ACHN (cell line): ENCODE measurements around the gene CD70.
"Not testable (repeated sequence)": the region's sequence is repeated elsewhere in the genome, so short reads cannot be mapped to it uniquely, and the experiment has no call there.

Experiments
- DNase-seq: peaks from one replicate; pipeline ENCODE4 v3.0.0-alpha.2; 2015
- in situ Hi-C: cut with HindIII; loops from 2 replicates; pipeline ENCODE4 v1.10.0; 2017; ENCODE audit warnings: low sequenced_read_pairs, low pct_ligation_motif_present, low pct_unique_long_range_greater_than_20kb

CD70 gene

GRCh38 chr19:6599866-6600454 is 9.0 kb upstream of the CD70 start:
- no peak for DNase-seq
- in situ Hi-C loops, result no loop called here

- in situ Hi-C loops, result not testable (repeated sequence)
Observed at GRCh38 chr19:6598254-6598892, 7.4 kb upstream of the CD70 start.

GRCh38 chr19:6597471-6598253 is 6.7 kb upstream of the CD70 start:
- DNase-seq, result not testable (repeated sequence)

More at GRCh38 chr19:6598254-6598892, 7.4 kb upstream of the CD70 start:
- not testable (repeated sequence) for DNase-seq

GRCh38 chr19:6596621-6597020 is 5.7 kb upstream of the CD70 start:
- DNase-seq, result no peak
- in situ Hi-C loops, result no loop called here

More at GRCh38 chr19:6597471-6598253, 6.7 kb upstream of the CD70 start:
- in situ Hi-C loops, result not testable (repeated sequence)

- in situ Hi-C loops, result no loop called here
- DNase-seq, result no peak
Observed at GRCh38 chr19:6593651-6594416, 2.9 kb upstream of the CD70 start.

GRCh38 chr19:6590258-6590826 is 608 bp downstream of the CD70 start:
- no peak for DNase-seq
- in situ Hi-C loops, result no loop called here

GRCh38 chr19:6589711-6590257 is 1.2 kb downstream of the CD70 start:
- in situ Hi-C loops, result no loop called here
- no peak for DNase-seq

- in situ Hi-C loops, result no loop called here
- no peak for DNase-seq
Observed at GRCh38 chr19:6588508-6589345, 2.2 kb downstream of the CD70 start.

GRCh38 chr19:6587998-6588507 is 2.9 kb downstream of the CD70 start:
- in situ Hi-C loops, result no loop called here
- no peak for DNase-seq

GRCh38 chr19:6587093-6587820 is 3.7 kb downstream of the CD70 start:
- in situ Hi-C loops, result no loop called here

GRCh38 chr19:6586726-6587092 is 4.2 kb downstream of the CD70 start:
- in situ Hi-C loops, result no loop called here

More at GRCh38 chr19:6587093-6587820, 3.7 kb downstream of the CD70 start:
- DNase-seq, result no peak

GRCh38 chr19:6586056-6586455 is 4.9 kb downstream of the CD70 start:
- in situ Hi-C loops, result no loop called here
- no peak for DNase-seq

More at GRCh38 chr19:6586726-6587092, 4.2 kb downstream of the CD70 start:
- no peak for DNase-seq

- in situ Hi-C loops, DNase-seq: not testable (repeated sequence)
Observed at GRCh38 chr19:6582515-6583484, 8.2 kb downstream of the CD70 start.

GRCh38 chr19:6580313-6580712 is 10.6 kb downstream of the CD70 start:
- DNase-seq, result peak; percentile 95
- in situ Hi-C loops, result no loop called here

- in situ Hi-C loops, result no loop called here
- no peak for DNase-seq
Observed at GRCh38 chr19:6579450-6580178, 11.3 kb downstream of the CD70 start.
